ENCODE data around the gene FOXJ1. TPM values are rescaled to one million over a fixed set of nuclear protein-coding genes. Genes with fewer than 3 reads are reported as not detected.
"Not testable (repeated sequence)": the region's sequence is repeated elsewhere in the genome, so short reads cannot be mapped to it uniquely, and the experiment has no call there.

Gene FOXJ1
- total RNA-seq, result 1 to 10 TPM; 1.2 to 2.4 (median 1.8) TPM

- peak within 1 kb of the TSS; percentile 19 for H3K4me3 ChIP-seq (ENCODE audit: low read depth, poor library complexity, severe bottlenecking)
- 4 to 6% methylated on average over 54 to 59 of the region's 59 CpGs for WGBS, 2 donors
- intact Hi-C loops (cut with DNase I; ENCODE audit: low total_unique reads), result no loop called here
- DNase-seq (ENCODE audit: low spot score in 2 of 2), result peak; percentile 84 to 96
- TF ChIP-seq POLR2A (IDR thresholded peaks at IDR 0.05) (no peak), CTCF (IDR thresholded peaks at IDR 0.05) (no peak)
Measured at GRCh38 chr17:76141212-76142038, at the start of gene FOXJ1. FOXJ1 (minus strand) TSS chr17:76141245; CDS start chr17:76140395, 850 bp downstream.

GRCh38 chr17:76189741-76190140 lies 48.7 kb upstream of the FOXJ1 start:
- DNase-seq (ENCODE audit: low spot score in 2 of 2), result no peak
- intact Hi-C loops (cut with DNase I; ENCODE audit: low total_unique reads), result no loop called here
- TF ChIP-seq CTCF (IDR thresholded peaks at IDR 0.05) (no peak), POLR2A (IDR thresholded peaks at IDR 0.05) (no peak)
- 81 to 85% methylated on average over 4 of the region's 4 CpGs for WGBS, 2 donors
- no peak overlapping the region for H3K4me3 ChIP-seq (ENCODE audit: low read depth, poor library complexity, severe bottlenecking)

GRCh38 chr17:76189247-76189646 lies 48.2 kb upstream of the FOXJ1 start:
- TF ChIP-seq CTCF (IDR thresholded peaks at IDR 0.05) (no peak), POLR2A (IDR thresholded peaks at IDR 0.05) (no peak)
- H3K4me3 ChIP-seq (ENCODE audit: low read depth, poor library complexity, severe bottlenecking), result no peak overlapping the region
- no peak for DNase-seq (ENCODE audit: low spot score in 2 of 2)
- WGBS, 2 donors, result 82 to 88% methylated on average over 4 of the region's 4 CpGs
- intact Hi-C loops (cut with DNase I; ENCODE audit: low total_unique reads), result no loop called here

GRCh38 chr17:76188213-76189016 lies 47.4 kb upstream of the FOXJ1 start:
- intact Hi-C loops (cut with DNase I; ENCODE audit: low total_unique reads), result no loop called here
- 81% methylated on average over 4 of the region's 4 CpGs for WGBS, 2 donors
- DNase-seq (ENCODE audit: low spot score in 2 of 2), result no peak
- no peak overlapping the region for H3K4me3 ChIP-seq (ENCODE audit: low read depth, poor library complexity, severe bottlenecking)
- no peak for TF ChIP-seq CTCF (IDR thresholded peaks at IDR 0.05)
- no peak for TF ChIP-seq POLR2A (IDR thresholded peaks at IDR 0.05)

- DNase-seq (ENCODE audit: low spot score in 2 of 2); intact Hi-C loops (cut with DNase I; ENCODE audit: low total_unique reads); H3K4me3 ChIP-seq (ENCODE audit: low read depth, poor library complexity, severe bottlenecking): not testable (repeated sequence)
- WGBS, 2 donors, result 96 to 98% methylated on average over 2 of the region's 2 CpGs
Measured at GRCh38 chr17:76186774-76187173, 45.7 kb upstream of the FOXJ1 start.

- TF ChIP-seq CTCF (IDR thresholded peaks at IDR 0.05) (no peak), POLR2A (IDR thresholded peaks at IDR 0.05) (no peak)
- intact Hi-C loops (cut with DNase I; ENCODE audit: low total_unique reads), result no loop called here
- no peak for DNase-seq (ENCODE audit: low spot score in 2 of 2)
- no peak overlapping the region for H3K4me3 ChIP-seq (ENCODE audit: low read depth, poor library complexity, severe bottlenecking)
- 66 to 86% methylated on average over 2 of the region's 2 CpGs for WGBS, 2 donors
Measured at GRCh38 chr17:76184290-76184689, 43.2 kb upstream of the FOXJ1 start.

Data from lower leg skin (tissue), 4 donors.